SIG-M5 treated with dmso at 0.1 percent for 504 hours (cell line): ENCODE data around the gene IFI27L1.

ENCODE experiments used
- DNase-seq: peaks from one replicate; lab custom pipeline; 2025; ENCODE audit not compliant: unreplicated experiment; lab: John Stamatoyannopoulos, UW

The IFI27L1 gene, protein sequence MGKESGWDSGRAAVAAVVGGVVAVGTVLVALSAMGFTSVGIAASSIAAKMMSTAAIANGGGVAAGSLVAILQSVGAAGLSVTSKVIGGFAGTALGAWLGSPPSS

DNA sequence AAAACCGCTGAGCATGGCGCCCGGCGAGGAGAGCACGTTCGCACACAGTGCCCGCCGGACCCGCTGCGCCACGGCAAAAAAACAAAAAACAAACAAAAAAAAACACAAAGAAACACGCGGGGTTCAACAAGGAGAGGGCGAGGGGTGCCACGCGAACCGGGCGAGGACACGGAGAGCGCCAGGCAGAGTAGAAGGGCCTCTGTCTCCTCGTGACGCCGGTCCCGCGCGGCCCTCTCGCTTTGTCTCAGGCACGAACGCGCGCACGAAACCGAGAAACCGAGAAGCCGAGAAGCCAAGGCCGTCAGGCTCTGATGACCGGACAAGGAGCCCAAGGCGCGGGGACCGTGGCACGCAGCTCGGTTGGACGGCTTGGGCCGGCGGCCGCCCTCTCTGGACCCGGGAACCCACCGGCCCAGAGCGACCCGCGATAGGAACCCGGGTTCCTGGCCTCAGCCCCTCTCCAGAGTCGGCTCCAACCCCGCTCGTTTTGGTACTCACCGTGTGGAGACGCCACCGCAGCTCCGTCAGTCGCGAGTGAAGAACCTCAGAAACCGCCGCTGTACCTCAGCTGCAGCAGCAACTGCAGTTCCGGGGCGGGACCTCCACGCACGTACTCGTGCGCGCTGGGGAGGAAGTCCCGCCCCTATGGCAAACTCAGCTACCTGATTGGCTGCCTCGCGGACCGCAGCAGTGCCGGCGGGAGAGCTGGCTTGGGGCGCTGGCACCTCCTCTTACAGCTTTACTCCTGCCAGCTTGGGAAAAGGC, at the start of gene IFI27L1, which contains the start of gene DDX24:
Gene IFI27L1, plus strand, starts transcription at position 690 of the 765 bp plus-strand sequence. CDS start 15,628 bp downstream, outside the sequence.
Gene DDX24, minus strand, starts transcription at position 582 of the 765 bp plus-strand sequence. CDS start 1,460 bp downstream, outside the sequence.
- DNase-seq, result peak; percentile 93

DNA sequence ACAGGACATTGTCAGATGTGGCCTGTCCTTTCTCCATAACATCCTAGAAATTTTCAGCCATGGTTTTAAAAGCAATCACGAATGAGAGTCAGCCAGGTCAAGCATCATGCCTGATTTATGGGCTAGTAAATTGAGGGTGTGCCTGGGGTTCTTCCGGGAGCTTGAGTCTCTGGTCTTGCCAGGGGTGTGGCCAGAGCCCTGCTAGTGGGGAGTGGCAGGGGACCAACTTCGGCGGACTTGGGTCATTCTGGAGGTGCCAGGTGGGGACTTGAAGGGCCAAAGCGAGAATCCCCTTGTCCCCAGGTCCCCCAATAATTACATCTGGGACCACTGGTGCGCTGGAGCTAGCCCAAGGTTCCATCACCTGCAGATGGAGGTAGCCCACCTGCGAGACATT, 49.2 kb upstream of the IFI27L1 start:
- DNase-seq, result no peak

DNA sequence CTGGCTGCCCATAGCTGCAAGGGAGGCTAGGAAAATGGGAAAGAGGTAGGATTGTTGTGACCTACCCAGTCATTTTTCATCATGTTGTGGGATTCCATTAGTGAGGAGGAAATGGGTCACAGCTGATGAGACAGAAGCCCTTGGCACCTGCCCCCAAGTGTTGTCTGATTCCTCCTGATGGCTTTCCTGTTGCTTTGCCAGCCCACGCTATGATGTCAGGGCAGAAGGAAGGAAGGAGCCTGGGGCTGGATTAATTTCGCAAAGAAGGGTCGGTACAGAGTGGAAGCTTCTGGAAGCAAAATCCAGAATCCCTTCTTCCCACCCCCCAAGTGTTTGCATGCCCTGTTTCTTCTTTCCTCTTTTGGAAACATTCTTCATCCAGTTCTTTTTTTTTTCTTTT, 46.2 kb upstream of the IFI27L1 start:
- no peak for DNase-seq

DNA sequence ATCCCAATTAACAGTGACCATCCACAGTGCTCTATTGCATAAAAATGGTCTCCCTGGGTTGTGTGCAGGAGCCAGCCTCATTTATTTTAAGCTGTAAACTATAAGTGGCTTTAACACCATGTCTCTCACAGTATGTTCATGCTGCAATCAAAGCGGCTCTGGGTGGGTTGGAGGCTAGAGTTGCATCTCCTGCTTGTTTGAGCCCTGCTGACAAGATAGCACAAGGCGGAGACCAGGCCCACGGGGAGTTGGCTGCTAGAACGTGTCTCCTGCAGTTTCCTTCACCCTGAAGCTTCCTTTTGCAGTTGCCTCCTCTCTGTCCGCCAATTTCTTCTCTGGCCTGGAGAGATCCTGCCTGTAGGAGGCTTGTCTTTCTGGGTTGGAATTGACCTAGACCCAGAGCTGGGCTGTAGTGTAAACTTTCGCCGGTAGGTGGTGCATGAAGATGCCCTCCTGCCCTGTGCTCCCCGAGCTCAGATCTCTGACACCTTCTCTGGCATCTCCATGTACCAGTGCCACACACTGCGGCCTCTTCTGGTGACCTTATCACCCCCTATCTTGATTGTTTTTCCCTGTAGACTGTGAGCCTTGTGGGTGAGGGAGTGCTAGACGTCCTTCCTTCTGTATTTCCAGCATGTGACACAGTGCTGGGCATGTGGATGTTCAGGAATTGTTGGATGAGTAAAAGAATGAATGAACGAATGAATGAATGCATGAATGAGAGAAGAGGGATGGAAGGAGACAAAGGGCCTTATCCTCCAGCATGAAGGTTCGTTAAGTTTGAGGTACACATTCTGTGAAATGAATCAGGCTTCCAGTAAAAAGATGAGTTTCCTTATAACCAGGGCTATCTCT, 44.6 kb upstream of the IFI27L1 start:
- peak; percentile 68 for DNase-seq

DNA sequence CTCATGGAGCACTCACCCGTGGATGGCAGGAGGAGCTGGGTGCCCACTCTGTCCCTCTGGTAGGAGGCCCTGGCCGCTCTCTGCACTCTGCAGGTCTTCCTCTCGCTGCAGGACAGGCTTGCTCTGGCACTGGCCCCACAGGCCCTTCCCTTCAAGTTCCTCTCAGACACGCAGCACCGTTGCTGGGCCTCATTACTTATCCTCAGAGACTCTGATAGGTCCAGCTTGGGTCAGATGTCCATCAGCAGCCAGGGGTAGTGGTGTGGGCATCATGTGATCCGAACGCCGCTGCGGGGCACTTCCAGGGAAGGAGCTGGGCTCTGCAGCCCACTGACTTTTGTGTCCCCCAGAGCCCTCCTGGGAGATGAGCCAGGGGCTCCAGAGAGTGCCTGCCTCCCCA, 43.2 kb upstream of the IFI27L1 start:
- DNase-seq, result no peak

DNA sequence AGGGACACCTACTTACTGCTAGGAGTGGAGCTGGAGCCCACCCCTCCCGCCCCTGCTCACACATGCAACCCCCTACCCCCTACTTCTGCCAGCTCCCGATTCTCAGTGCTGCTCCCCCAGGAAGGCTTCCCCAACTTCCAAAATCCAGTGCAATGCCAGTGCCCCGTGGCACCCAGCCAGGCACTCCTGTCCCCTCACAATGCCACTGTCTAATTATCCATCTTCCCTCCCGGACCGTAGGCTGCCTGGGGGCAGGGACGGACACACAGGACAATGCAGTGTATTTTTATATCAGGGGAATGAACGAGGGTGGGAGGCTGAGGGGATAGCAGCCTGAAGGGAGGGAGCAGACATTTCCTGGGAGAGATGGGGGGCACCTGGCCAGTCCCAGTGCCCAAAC, 42.6 kb upstream of the IFI27L1 start:
- no peak for DNase-seq

DNA sequence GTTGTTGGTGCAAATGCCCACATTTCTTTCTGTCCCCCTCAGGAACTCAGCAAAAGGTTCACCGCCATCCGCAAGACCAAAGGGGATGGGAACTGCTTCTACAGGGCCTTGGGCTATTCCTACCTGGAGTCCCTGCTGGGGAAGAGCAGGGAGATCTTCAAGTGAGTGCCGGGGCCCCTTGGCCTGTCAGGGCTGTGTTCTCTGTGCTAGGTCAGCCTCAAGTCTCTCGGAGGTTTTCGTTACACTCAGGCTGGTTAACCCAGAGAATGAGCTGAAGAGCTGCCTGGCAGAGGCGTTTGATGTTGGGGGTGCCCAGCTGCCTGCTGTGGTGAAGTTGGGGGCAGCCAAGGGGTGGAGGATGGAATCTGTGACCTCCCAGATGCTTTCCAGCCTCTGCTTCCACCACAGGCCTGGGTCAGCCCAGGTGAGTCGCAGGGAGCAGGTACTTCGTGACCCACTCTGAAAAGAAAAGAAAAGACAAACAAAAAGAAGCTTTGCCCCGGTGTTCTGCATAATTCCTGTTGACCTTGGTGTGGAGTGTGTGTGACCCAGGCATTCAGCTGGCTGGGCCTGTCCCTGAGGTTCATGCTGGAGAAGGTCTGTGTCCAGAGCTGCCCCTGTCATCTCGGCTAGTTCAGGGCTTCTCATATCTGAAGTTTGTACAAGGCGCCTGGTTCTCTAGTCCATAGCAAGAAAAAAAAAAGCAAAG, 42.0 kb upstream of the IFI27L1 start:
- no peak for DNase-seq

DNA sequence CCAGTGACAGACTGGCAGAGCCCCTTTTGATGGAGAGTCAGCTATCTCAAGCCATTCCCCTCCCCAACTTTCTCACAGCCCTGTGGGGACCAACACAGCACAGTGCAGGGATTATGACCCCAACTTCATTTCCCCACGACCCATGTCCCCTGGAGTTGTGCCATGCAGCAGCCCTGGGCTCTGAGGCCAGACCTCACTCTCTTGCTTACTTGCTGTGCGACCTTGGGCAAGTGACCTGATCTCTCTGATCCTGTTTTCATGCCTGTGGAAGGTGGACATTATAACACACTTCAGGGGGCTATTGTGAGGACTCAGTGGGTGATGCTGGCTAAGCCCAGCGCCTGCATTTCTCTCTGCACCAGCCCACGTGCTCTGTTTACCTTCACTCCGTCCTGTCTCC, 40.9 kb upstream of the IFI27L1 start:
- DNase-seq, result no peak

DNA sequence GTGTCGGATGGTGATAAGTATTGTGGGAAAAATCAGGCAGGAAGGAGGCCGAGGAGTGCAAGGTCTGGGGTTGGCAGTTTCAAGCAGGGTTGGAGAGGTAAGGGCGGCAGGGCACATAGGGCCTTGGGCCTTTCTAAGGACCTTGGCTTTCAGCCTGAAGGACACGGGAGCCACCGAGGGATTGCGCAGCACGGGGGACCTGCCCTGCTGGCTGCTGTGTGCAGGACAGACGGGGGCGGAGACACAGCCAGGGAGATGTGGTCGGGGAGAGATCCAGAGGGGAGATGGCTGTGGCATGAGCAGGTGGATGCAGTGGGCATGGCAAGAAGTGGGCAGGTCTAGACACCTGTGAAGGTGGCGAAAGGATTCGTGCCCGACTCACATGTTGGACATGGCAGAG, 40.3 kb upstream of the IFI27L1 start:
- no peak for DNase-seq

DNA sequence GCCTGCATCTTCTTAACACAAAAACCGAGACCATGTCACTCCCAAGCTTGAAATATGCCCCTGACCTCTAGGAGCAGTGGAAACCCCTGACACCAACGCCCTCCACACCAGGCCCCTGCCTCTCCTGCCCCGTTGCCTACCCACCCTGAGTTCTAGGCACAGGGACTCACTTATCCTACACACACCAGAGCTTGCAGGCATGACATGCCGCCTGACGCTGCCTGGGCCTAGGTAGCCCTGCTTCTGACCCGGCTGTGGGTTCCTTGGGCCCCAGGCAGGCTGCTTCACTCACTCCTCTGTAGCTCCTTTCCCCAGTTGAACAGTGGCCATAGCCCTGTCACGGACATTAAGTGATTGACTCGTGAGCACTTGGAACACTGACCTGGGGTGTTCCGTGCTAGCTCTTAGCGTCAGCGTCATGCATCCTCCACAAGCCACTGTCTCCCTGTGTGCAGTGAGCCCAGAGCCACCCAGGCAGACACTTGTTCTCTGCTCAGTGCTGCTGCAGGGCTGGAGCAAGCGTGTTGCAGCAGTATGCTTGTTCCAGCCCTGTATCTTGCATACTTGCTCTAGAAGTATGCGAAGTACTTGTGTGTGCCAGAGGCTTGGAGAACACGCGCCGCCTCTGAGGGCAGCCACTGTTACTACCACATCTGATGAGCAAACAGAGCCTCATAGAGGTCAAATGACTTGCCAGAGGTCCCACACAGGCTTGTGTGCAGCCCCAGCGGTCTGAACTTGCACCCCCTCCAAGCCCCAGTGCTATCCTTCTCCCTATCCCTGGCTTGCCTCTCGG, 39.4 kb upstream of the IFI27L1 start:
- DNase-seq, result no peak

DNA sequence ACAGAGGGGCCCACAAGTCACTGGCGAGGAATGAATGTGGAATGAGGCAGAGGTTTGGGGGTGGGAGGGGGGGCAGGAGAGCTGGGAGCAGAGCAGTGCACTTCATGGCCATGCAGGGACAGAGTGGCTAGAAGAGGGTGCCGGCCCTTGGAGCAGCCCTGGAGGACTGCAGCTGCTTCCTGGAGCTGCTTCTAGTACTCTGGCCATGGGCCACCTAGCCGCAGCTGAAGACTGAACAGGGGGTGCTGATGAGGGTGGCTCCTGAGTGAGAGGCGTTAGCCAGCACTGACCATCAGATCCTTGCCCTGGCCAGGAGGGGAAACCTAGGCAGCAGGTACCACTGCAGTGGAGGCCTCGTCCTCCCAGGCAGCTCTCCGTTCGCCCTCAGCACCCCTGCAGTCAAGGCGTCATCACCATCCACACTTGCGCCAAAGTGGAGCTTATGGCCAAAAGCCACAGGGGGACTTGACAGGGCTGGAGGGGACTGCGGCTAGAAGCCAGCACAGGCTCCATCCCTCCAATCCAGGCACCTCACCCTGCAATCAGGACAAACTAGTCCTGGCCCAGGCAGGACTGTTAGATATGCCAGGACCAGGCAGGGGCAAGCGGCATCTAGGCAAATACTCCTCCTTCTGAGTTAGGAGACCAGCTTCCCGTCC, 38.5 kb upstream of the IFI27L1 start:
- no peak for DNase-seq

DNA sequence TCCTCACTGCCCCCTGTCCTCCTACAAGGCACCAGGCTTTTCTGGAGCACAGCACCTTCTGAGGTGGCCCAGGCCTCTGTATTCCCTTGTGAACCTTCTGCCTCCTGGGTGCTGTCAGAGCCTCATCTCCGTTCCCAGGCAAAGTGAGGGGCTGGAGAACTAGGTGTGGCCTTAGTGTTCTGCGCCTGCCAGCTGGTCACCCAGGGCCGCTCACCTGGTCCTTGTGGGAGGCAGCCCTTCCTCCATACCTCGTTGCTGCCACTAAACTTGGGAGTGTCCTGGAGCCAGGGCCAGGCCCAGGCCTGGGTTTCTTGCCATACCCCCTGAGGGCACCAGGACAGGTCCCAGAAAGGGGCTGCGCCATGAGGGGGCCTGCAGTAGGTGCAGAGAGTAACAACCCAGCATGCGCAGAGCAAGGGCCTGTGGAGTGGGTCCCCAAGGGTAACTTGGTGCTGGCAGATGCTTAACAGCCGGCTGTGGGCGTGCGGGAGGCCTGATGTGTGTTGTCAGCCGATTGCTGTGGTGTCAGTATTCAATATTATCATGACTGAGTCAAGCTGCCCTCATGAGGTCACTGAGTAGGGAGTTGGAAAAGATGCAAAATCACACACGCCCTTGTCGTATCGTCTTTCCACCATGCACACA, 37.9 kb upstream of the IFI27L1 start:
- DNase-seq, result no peak

DNA sequence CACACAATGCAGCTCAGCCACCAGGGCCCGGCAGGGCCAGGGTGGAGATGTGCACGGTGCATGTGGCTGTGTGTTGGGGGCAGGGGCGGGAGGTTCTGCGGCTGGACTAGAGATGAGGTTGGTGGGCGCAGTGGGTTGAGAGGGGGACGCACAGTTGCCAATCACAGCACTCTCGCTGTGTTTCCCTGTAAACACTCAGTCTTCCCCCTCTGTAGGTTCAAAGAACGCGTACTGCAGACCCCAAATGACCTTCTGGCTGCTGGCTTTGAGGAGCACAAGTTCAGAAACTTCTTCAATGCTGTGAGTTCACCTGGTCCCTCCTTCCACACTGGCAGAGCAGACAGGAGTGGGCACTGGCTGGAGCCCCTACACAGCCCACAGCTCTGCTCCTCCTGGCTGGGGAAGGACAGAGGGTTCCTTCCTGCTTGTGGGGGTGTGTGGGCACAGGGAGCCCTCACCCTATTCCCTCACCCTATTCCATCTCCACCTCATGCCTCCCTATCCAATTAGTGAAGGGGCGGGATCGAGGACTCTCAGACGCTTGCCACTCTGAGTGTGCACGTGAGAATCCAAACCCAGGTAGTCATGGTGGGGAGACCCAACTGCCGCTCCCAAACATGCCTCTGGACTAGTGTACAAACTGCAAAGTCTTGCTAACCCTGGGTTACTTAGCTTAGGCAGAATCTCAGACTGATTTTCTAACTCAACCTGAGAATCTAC, 37.2 kb upstream of the IFI27L1 start:
- no peak for DNase-seq

DNA sequence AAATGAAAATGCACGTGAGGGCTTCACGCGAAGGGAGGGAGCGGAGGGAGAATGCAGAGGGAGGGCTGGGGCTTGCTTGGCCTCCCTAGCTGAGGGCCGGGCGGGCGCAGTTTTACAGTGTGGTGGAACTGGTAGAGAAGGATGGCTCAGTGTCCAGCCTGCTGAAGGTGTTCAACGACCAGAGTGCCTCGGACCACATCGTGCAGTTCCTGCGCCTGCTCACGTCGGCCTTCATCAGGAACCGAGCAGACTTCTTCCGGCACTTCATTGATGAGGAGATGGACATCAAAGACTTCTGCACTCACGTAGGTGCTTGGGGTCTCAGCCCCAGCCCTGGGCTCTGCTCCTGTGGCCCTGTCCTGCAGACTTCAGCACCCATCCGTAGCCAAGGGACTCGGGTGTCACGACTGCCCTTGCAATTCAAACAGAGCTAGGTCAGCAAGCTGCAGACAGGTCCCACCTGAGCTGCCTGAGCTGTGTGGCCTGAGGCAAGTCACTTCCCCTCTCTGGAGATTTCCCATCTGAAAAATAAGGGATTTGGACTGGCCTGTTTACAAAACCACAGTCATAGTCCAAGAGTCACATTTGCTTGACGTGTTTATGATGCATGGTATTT, 36.5 kb upstream of the IFI27L1 start:
- no peak for DNase-seq

DNA sequence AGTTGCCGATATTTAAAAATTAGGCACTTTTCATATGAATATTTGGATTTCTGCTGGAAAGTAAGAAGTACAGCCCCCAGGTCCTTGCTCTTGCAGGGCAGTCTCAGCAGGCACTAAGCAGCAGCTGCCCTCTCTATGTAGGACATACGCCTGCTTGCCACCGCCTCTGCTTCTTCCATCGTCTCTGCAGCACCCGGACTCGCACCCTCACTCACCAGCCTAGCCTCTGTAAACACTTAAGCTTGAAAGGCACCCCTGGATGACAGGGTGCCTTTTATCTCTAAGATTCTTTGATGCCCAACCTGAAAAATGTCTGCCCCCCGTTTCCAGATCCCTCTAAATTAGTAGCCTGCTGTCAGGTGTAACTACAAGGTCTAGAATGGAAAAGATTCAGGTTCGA, 36.0 kb upstream of the IFI27L1 start:
- DNase-seq, result no peak

DNA sequence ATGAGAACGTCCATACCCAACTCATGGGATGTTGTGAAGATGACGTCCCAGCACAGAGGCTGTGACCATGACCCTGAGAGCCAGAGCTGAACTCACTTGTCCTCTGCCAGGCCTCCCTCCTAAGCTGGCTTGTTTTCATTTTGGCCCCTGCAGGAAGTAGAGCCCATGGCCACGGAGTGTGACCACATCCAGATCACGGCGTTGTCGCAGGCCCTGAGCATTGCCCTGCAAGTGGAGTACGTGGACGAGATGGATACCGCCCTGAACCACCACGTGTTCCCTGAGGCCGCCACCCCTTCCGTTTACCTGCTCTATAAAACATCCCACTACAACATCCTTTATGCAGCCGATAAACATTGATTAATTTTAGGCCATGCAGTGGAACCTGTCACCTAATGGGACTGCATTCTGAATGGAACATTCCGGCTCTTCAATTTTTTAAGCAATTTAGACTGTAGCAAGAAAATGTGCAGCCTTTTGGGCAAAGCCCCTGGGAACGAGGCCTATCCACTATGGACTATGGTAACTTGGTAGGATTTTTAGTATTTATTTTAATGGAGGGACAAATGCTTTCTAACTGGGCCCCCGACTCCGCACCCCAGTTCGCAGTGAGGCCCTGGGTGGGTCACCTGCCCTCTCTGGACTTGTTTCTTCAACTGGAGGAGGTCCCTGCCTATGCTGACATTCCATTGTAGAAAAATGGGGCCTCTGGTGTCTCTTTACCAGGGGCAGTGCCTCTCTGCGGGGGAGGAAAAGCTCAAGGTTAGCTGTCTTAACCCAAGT, 35.4 kb upstream of the IFI27L1 start:
- no peak for DNase-seq

DNA sequence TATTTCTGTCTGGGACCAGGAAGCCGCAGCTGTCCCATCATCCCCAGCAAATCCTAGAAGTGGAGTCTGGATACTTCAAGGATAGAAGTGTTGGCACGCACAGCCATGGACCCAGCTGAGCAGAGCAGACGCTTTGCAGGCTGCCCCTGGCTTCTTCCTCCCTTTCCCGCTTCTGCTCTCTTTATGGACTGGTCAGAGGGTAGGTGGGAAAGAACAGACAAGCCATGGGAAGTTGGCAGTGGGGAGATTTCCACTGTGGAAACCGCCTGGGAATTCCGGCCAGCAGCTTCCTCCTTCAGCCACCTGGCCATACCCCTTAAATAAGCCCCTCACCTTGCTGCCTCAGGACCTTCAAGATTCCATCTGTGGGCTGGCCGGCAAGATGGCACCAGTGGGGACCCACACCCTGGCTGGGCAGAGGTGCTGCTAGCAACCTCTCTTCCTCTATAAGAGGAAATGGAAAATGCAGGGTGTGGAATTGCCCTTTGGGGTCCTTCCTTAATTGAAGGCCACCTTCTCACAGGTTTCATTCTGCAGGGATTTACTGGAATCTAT, 34.3 kb upstream of the IFI27L1 start:
- no peak for DNase-seq
